Activated T-cell treated with anti-CD3 and anti-CD28 coated beads, Interleukin-2, amount 50 U/mL, for 72 hours (primary cell): ENCODE data around the gene SAFB. TPM values are rescaled to one million over a fixed set of nuclear protein-coding genes. Genes with fewer than 3 reads are reported as not detected.
A peak's percentile ranks its signal among the peaks of the same experiment; 100 is the strongest.

Source experiments
- ATAC-seq, 2 donors: fragments of 150-1000 bp; cut with Tn5 transposase; replicated peaks in 1 of 2; 2 replicates each; pipeline ENCODE4 v1.10.0; 2021; ENCODE audit warnings: moderate library complexity in 2 of 2, mild to moderate bottlenecking in 1 of 2
- DNase-seq, 2 donors: peaks; one replicate each; pipeline ENCODE4 v3.0.0; 2021 to 2022; ENCODE audit warnings: mixed read lengths in 1 of 2
- H3K27ac Mint-ChIP-seq: one replicate; pipeline ENCODE4 v1.8.0; 2022; ENCODE audit warnings: mild to moderate bottlenecking, moderate library complexity, mixed read lengths
- H3K27me3 Mint-ChIP-seq: one replicate; pipeline ENCODE4 v1.8.0; 2022; ENCODE audit warnings: low read depth, mixed read lengths
- H3K36me3 Mint-ChIP-seq, 2 donors: one replicate each; pipeline ENCODE4 v1.8.0; 2022; ENCODE audit warnings: mixed read lengths in 2 of 2, mild to moderate bottlenecking in 1 of 2; ENCODE audit not compliant: insufficient read depth in 2 of 2
- H3K4me1 Mint-ChIP-seq: one replicate; pipeline ENCODE4 v1.8.0; 2022; ENCODE audit warnings: low read depth, mixed read lengths
- H3K4me3 Mint-ChIP-seq, 2 donors: one replicate each; pipeline ENCODE4 v1.8.0; 2022; ENCODE audit warnings: mild to moderate bottlenecking in 2 of 2, mixed read lengths in 2 of 2, moderate library complexity in 2 of 2
- H3K9me3 Mint-ChIP-seq, 2 donors: one replicate each; pipeline ENCODE4 v1.8.0; 2022; ENCODE audit warnings: mixed read lengths in 2 of 2
- total RNA-seq, 2 donors: library from RNA; stranded (reverse); gene quantifications; one replicate each; pipeline ENCODE4 v1.2.3, GENCODE V29; 2022

SAFB gene
- total RNA-seq, 2 donors from 2014 or later, result 108 to 112 TPM

GRCh38 chr19:5666921-5667610, 44.2 kb downstream of the SAFB start:
- H3K4me3 Mint-ChIP-seq, result no peak overlapping the region
- no peaks in the 10 kb centered on the region for H3K27me3 Mint-ChIP-seq
- peaks cover 18% of the 10 kb centered on the region for H3K4me1 Mint-ChIP-seq

GRCh38 chr19:5667751-5668271, 44.9 kb downstream of the SAFB start:
- DNase-seq (no peak), ATAC-seq (no peak)
- H3K4me1 Mint-ChIP-seq, result peaks cover 18% of the 10 kb centered on the region
- H3K4me3 Mint-ChIP-seq, result no peak overlapping the region
- no peaks in the 10 kb centered on the region for H3K27me3 Mint-ChIP-seq
- no peak overlapping the region for H3K27ac Mint-ChIP-seq
- peaks cover 9 to 28% of the 10 kb centered on the region in 2 donors for H3K36me3 Mint-ChIP-seq
- H3K9me3 Mint-ChIP-seq, result no peaks in the 10 kb centered on the region

More at GRCh38 chr19:5666921-5667610, 44.2 kb downstream of the SAFB start:
- DNase-seq (no peak), ATAC-seq (no peak)
- no peaks in the 10 kb centered on the region for H3K9me3 Mint-ChIP-seq
- H3K36me3 Mint-ChIP-seq, result peaks cover 9 to 28% of the 10 kb centered on the region in 2 donors
- peak overlapping the region; percentile 4 for H3K27ac Mint-ChIP-seq

- H3K4me1 Mint-ChIP-seq, result peaks cover 18% of the 10 kb centered on the region
- no peak overlapping the region for H3K27ac Mint-ChIP-seq
- H3K4me3 Mint-ChIP-seq, result no peak overlapping the region
- no peaks in the 10 kb centered on the region for H3K27me3 Mint-ChIP-seq
- H3K36me3 Mint-ChIP-seq, result peaks cover 9 to 29% of the 10 kb centered on the region in 2 donors
- peaks cover 2 to 4% of the 10 kb centered on the region in 2 donors for H3K9me3 Mint-ChIP-seq
- DNase-seq (no peak), ATAC-seq (no peak)
These were observed 46.3 kb downstream of the SAFB start for GRCh38 chr19:5669212-5669611.

- H3K27me3 Mint-ChIP-seq, result no peaks in the 10 kb centered on the region
- H3K9me3 Mint-ChIP-seq, result peaks cover 2 to 4% of the 10 kb centered on the region in 2 donors
- no peak overlapping the region for H3K4me3 Mint-ChIP-seq
- H3K4me1 Mint-ChIP-seq, result no peaks in the 10 kb centered on the region
- DNase-seq (no peak), ATAC-seq (no peak)
- H3K27ac Mint-ChIP-seq, result no peak overlapping the region
- peaks cover 7 to 16% of the 10 kb centered on the region in 2 donors for H3K36me3 Mint-ChIP-seq
These were observed 48.7 kb downstream of the SAFB start for GRCh38 chr19:5671600-5671999.

GRCh38 chr19:5672708-5673459, 50.0 kb downstream of the SAFB start:
- no peak for DNase-seq

GRCh38 chr19:5673752-5674151, 50.9 kb downstream of the SAFB start:
- no peaks in the 10 kb centered on the region for H3K27me3 Mint-ChIP-seq
- no peak overlapping the region for H3K4me3 Mint-ChIP-seq
- peaks cover under 1% of the 10 kb centered on the region for H3K4me1 Mint-ChIP-seq
- ATAC-seq (no peak), DNase-seq (no peak)
- H3K27ac Mint-ChIP-seq, result no peak overlapping the region
- peaks cover 5 to 10% of the 10 kb centered on the region in 2 donors for H3K36me3 Mint-ChIP-seq
- peaks cover 2 to 4% of the 10 kb centered on the region in 2 donors for H3K9me3 Mint-ChIP-seq

More at GRCh38 chr19:5672708-5673459, 50.0 kb downstream of the SAFB start:
- H3K4me3 Mint-ChIP-seq, result no peak overlapping the region
- peaks cover 2 to 4% of the 10 kb centered on the region in 2 donors for H3K9me3 Mint-ChIP-seq
- H3K4me1 Mint-ChIP-seq, result no peaks in the 10 kb centered on the region
- peaks cover 5 to 12% of the 10 kb centered on the region in 2 donors for H3K36me3 Mint-ChIP-seq
- no peak for ATAC-seq
- H3K27me3 Mint-ChIP-seq, result no peaks in the 10 kb centered on the region
- peak overlapping the region; percentile 73 for H3K27ac Mint-ChIP-seq

- Mint-ChIP-seq H3K36me3 (peaks cover 5% of the 10 kb centered on the region in 2 donors), H3K27me3 (no peaks in the 10 kb centered on the region), H3K4me1 (peaks cover 9% of the 10 kb centered on the region), H3K27ac (no peak overlapping the region), H3K9me3 (peaks cover 2 to 4% of the 10 kb centered on the region in 2 donors), H3K4me3 (no peak overlapping the region)
- DNase-seq (no peak), ATAC-seq (no peak)
These were observed 51.8 kb downstream of the SAFB start for GRCh38 chr19:5674714-5675113.

GRCh38 chr19:5676105-5676771, 53.4 kb downstream of the SAFB start:
- H3K9me3 Mint-ChIP-seq, result peaks cover 2 to 4% of the 10 kb centered on the region in 2 donors
- ATAC-seq (no peak), DNase-seq (no peak)
- H3K27ac Mint-ChIP-seq, result no peak overlapping the region
- peaks cover 16% of the 10 kb centered on the region for H3K4me1 Mint-ChIP-seq
- no peaks in the 10 kb centered on the region for H3K27me3 Mint-ChIP-seq
- H3K36me3 Mint-ChIP-seq, result peaks cover 5 to 6% of the 10 kb centered on the region in 2 donors
- H3K4me3 Mint-ChIP-seq, result no peak overlapping the region

GRCh38 chr19:5676772-5677105, 53.9 kb downstream of the SAFB start:
- Mint-ChIP-seq H3K4me3 (no peak overlapping the region), H3K4me1 (peaks cover 21% of the 10 kb centered on the region), H3K36me3 (peaks cover 5 to 6% of the 10 kb centered on the region in 2 donors), H3K9me3 (peaks cover 4 to 5% of the 10 kb centered on the region in 2 donors), H3K27ac (no peak overlapping the region), H3K27me3 (no peaks in the 10 kb centered on the region)
- no peak for ATAC-seq
- DNase-seq, result no peak

- peaks cover 5 to 6% of the 10 kb centered on the region in 2 donors for H3K36me3 Mint-ChIP-seq
- H3K27me3 Mint-ChIP-seq, result no peaks in the 10 kb centered on the region
- H3K9me3 Mint-ChIP-seq, result peaks cover 4 to 5% of the 10 kb centered on the region in 2 donors
- DNase-seq, result no peak
- H3K27ac Mint-ChIP-seq, result no peak overlapping the region
- H3K4me3 Mint-ChIP-seq, result no peak overlapping the region
- ATAC-seq, result no peak
- H3K4me1 Mint-ChIP-seq, result peaks cover 25% of the 10 kb centered on the region
These were observed 54.3 kb downstream of the SAFB start for GRCh38 chr19:5677136-5677535.

GRCh38 chr19:5677580-5677979, 54.7 kb downstream of the SAFB start:
- no peaks in the 10 kb centered on the region for H3K27me3 Mint-ChIP-seq
- no peak overlapping the region for H3K27ac Mint-ChIP-seq
- ATAC-seq, result no peak
- peaks cover 5 to 6% of the 10 kb centered on the region in 2 donors for H3K36me3 Mint-ChIP-seq
- no peak for DNase-seq
- peaks cover 4 to 5% of the 10 kb centered on the region in 2 donors for H3K9me3 Mint-ChIP-seq
- peaks cover 25% of the 10 kb centered on the region for H3K4me1 Mint-ChIP-seq
- no peak overlapping the region for H3K4me3 Mint-ChIP-seq

GRCh38 chr19:5678071-5678718, 55.3 kb downstream of the SAFB start:
- Mint-ChIP-seq H3K36me3 (peaks cover 2 to 6% of the 10 kb centered on the region in 2 donors), H3K9me3 (peaks cover 4 to 5% of the 10 kb centered on the region in 2 donors), H3K4me3 (no peak overlapping the region), H3K27me3 (no peaks in the 10 kb centered on the region), H3K27ac (no peak overlapping the region), H3K4me1 (peaks cover 28% of the 10 kb centered on the region)
- ATAC-seq, result no peak
- DNase-seq, result no peak
